Keratinocyte (primary cell): ENCODE data around the gene NME8.
"Not testable (repeated sequence)": the region's sequence is repeated elsewhere in the genome, so short reads cannot be mapped to it uniquely, and the experiment has no call there.

Source experiments
- CTCF ChIP-seq, 3 experiments: IDR thresholded peaks in 1 of 3; conservative IDR thresholded peaks in 1 of 3; optimal IDR thresholded peaks in 1 of 3; 2 replicates in 2 of 3; 3 replicates in 1 of 3; pipeline versions ENCODE3 to v1.5.1; 2011; ENCODE audit warnings: low read length in 3 of 3, mild to moderate bottlenecking in 3 of 3, moderate library complexity in 2 of 3, control low read depth in 1 of 3, inconsistent platforms in 1 of 3; ENCODE audit not compliant: insufficient read depth in 2 of 3; ENCODE audit errors: extremely low read depth in 1 of 3
- EZH2 ChIP-seq: IDR thresholded peaks from one replicate; pipeline ENCODE4 v1.6.1; 2012; ENCODE audit warnings: inconsistent platforms, mild to moderate bottlenecking, low read length, moderate library complexity

- not testable (repeated sequence) for TF ChIP-seq EZH2; CTCF (optimal IDR thresholded peaks at IDR 0.05 in 1 of 3, IDR thresholded peaks at IDR 0.05 in 1 of 3, conservative IDR thresholded peaks at IDR 0.05 in 1 of 3; ENCODE audit: extremely low read depth in 1 of 3, insufficient read depth in 2 of 3, low read length in 3 of 3)
These were observed 36.2 kb upstream of the NME8 start for GRCh38 chr7:37812161-37812580.
